CD4-positive, alpha-beta T cell (primary cell): ENCODE data around the gene CYP19A1. TPM values are rescaled to one million over a fixed set of nuclear protein-coding genes. Genes with fewer than 3 reads are reported as not detected.

ENCODE experiments used
- ATAC-seq: fragments of 200-7000 bp; cut with Tn5 transposase; one replicate; pipeline ENCODE4 v1.10.0; 2022; ENCODE audit warnings: mild to moderate bottlenecking; ENCODE audit not compliant: poor library complexity
- CTCF ChIA-PET: fragments of 350-600 bp; sonication (Branson Sonifier 250); formaldehyde crosslinking; loops from one replicate; lab custom pipeline; 2021; ENCODE audit warnings: antibody characterized with exemption, inconsistent platforms; lab: Charles Lee
- POLR2A ChIA-PET: fragments of 350-600 bp; sonication (Branson Sonifier 250); formaldehyde crosslinking; loops from one replicate; lab custom pipeline; 2021; ENCODE audit warnings: antibody characterized with exemption, inconsistent platforms; lab: Charles Lee
- DNase-seq, 14 experiments: peaks; one replicate each; pipeline ENCODE4 v3.0.0-alpha.2; 2013 to 2020; ENCODE audit warnings: mixed read lengths in 2 of 14
- H3K27ac ChIP-seq, 2 donors: one replicate each; pipeline versions ENCODE4 v1.5.1 to v1.7.0; 2013; ENCODE audit warnings: low read length in 2 of 2, low read depth in 1 of 2, mild to moderate bottlenecking in 1 of 2
- H3K27me3 ChIP-seq, 2 experiments: 1 replicate in 1 of 2; 2 replicates in 1 of 2; pipeline versions ENCODE4 v1.6.1 to v1.7.0; 2013; ENCODE audit warnings: low read length in 2 of 2, control low read depth in 1 of 2, mild to moderate bottlenecking in 1 of 2, moderate library complexity in 1 of 2; ENCODE audit not compliant: insufficient read depth in 2 of 2, control insufficient read depth in 1 of 2
- H3K36me3 ChIP-seq: one replicate; pipeline ENCODE4 v1.6.1; 2013; ENCODE audit warnings: low read length, control low read depth; ENCODE audit not compliant: insufficient read depth
- H3K4me1 ChIP-seq: one replicate; pipeline ENCODE4 v1.6.1; 2013; ENCODE audit warnings: low read length, control low read depth; ENCODE audit not compliant: insufficient read depth
- H3K4me3 ChIP-seq: one replicate; pipeline ENCODE4 v1.5.1; 2013; ENCODE audit warnings: mild to moderate bottlenecking, low read length, moderate library complexity
- H3K9me3 ChIP-seq, 2 experiments: 1 replicate in 1 of 2; 2 replicates in 1 of 2; pipeline versions ENCODE4 v1.6.1 to v1.7.0; 2013; ENCODE audit warnings: low read length in 2 of 2, mild to moderate bottlenecking in 2 of 2, control low read depth in 1 of 2, moderate library complexity in 1 of 2; ENCODE audit not compliant: control insufficient read depth in 1 of 2, insufficient read depth in 1 of 2
- H3K27ac Mint-ChIP-seq: one replicate; pipeline ENCODE4 v1.8.0; 2020; ENCODE audit warnings: mixed read lengths
- H3K27me3 Mint-ChIP-seq: one replicate; pipeline ENCODE4 v1.8.0; 2021; ENCODE audit warnings: mixed read lengths
- H3K36me3 Mint-ChIP-seq: one replicate; pipeline ENCODE4 v1.8.0; 2021; ENCODE audit warnings: low read depth, mixed read lengths
- H3K4me1 Mint-ChIP-seq: one replicate; pipeline ENCODE4 v1.8.0; 2021; ENCODE audit warnings: low read depth, mixed read lengths
- H3K4me3 Mint-ChIP-seq: one replicate; pipeline ENCODE4 v1.8.0; 2020; ENCODE audit warnings: mild to moderate bottlenecking, mixed read lengths
- H3K9me3 Mint-ChIP-seq: one replicate; pipeline ENCODE4 v1.8.0; 2020; ENCODE audit warnings: mixed read lengths
- CTCF ChIP-seq: fragments of 200-600 bp; IDR thresholded peaks from one replicate; pipeline ENCODE4 v1.8.0; 2022; ENCODE audit warnings: antibody characterized with exemption, mild to moderate bottlenecking
- intact Hi-C, 2 experiments: fragments of 100-400 bp; cut with DNase I in 1 of 2; cut with micrococcal nuclease in 1 of 2; formaldehyde crosslinking; loops; one replicate each; pipeline versions ENCODE4 v1.15.1 to v1.9.0; 2023 to 2025; cut with DNase I, micrococcal nuclease
- total RNA-seq, 174 experiments: library from RNA in 2 of 174; stranded (reverse) in 2 of 174; gene quantifications; one replicate each; pipeline ENCODE4 v1.2.3 and lab custom pipeline; 2021 to 2026

The CYP19A1 gene
- total RNA-seq, 2 experiments from 2014 or later, result not detected

GRCh38 chr15:51355096-51355495 lies 16.7 kb upstream of the CYP19A1 start:
- Mint-ChIP-seq H3K36me3 (no peaks in the 10 kb centered on the region), H3K4me1 (no peaks in the 10 kb centered on the region), H3K9me3 (no peaks in the 10 kb centered on the region), H3K4me3 (no peak overlapping the region), H3K27me3 (peaks cover 32% of the 10 kb centered on the region), H3K27ac (no peak overlapping the region)
- POLR2A ChIA-PET, result no interaction called here
- Histone ChIP-seq H3K36me3 (no peaks in the 10 kb centered on the region), H3K9me3 (no peaks in the 10 kb centered on the region), H3K4me1 (no peaks in the 10 kb centered on the region), H3K27me3 (peaks cover 3 to 16% of the 10 kb centered on the region in 2 experiments), H3K27ac (no peak overlapping the region), H3K4me3 (no peak overlapping the region)
- CTCF ChIA-PET, result no interaction called here
- intact Hi-C loops, result no loop called here
- ATAC-seq (no peak), DNase-seq (no peak)
- no peak for TF ChIP-seq CTCF

- H3K36me3 Mint-ChIP-seq, result no peaks in the 10 kb centered on the region
- DNase-seq (no peak), ATAC-seq (no peak)
- ChIA-PET CTCF (no interaction called here), POLR2A (no interaction called here)
- H3K4me1 ChIP-seq, result no peaks in the 10 kb centered on the region
- no peak overlapping the region for H3K4me3 ChIP-seq
- H3K4me3 Mint-ChIP-seq, result no peak overlapping the region
- H3K27me3 ChIP-seq, result peaks cover 3 to 18% of the 10 kb centered on the region in 2 experiments
- H3K9me3 Mint-ChIP-seq, result no peaks in the 10 kb centered on the region
- H3K27me3 Mint-ChIP-seq, result peaks cover 32% of the 10 kb centered on the region
- intact Hi-C loops, result no loop called here
- H3K36me3 ChIP-seq, result no peaks in the 10 kb centered on the region
- H3K4me1 Mint-ChIP-seq, result no peaks in the 10 kb centered on the region
- H3K27ac Mint-ChIP-seq, result no peak overlapping the region
- no peak for TF ChIP-seq CTCF
- no peak overlapping the region for H3K27ac ChIP-seq
- no peaks in the 10 kb centered on the region for H3K9me3 ChIP-seq
Measured at GRCh38 chr15:51353976-51354375, 15.6 kb upstream of the CYP19A1 start.

GRCh38 chr15:51350723-51351122 lies 12.3 kb upstream of the CYP19A1 start:
- H3K27ac ChIP-seq, result no peak overlapping the region
- ATAC-seq (no peak), DNase-seq (no peak)
- Mint-ChIP-seq H3K9me3 (no peaks in the 10 kb centered on the region), H3K36me3 (no peaks in the 10 kb centered on the region), H3K27ac (no peak overlapping the region), H3K27me3 (peaks cover 23% of the 10 kb centered on the region), H3K4me3 (no peak overlapping the region), H3K4me1 (no peaks in the 10 kb centered on the region)
- H3K4me1 ChIP-seq, result no peaks in the 10 kb centered on the region
- intact Hi-C loops, result no loop called here
- ChIA-PET POLR2A (no interaction called here), CTCF (no interaction called here)
- no peaks in the 10 kb centered on the region for H3K36me3 ChIP-seq
- H3K9me3 ChIP-seq, result no peaks in the 10 kb centered on the region
- H3K4me3 ChIP-seq, result no peak overlapping the region
- peaks cover 3 to 18% of the 10 kb centered on the region in 2 experiments for H3K27me3 ChIP-seq
- no peak for TF ChIP-seq CTCF
